Testis (tissue), 3 donors: ENCODE results near the gene PIWIL4. TPM values are rescaled to one million over a fixed set of nuclear protein-coding genes. Genes with fewer than 3 reads are reported as not detected.
"Not testable (repeated sequence)": the region's sequence is repeated elsewhere in the genome, so short reads cannot be mapped to it uniquely, and the experiment has no call there.

Experiments used
- DNase-seq: peaks from one replicate; pipeline ENCODE4 v3.0.0-alpha.2; 2019
- H3K27ac ChIP-seq, 2 donors: fragments of 200-600 bp; sonication (generic); one replicate each; pipeline ENCODE4 v1.5.1; 2019
- H3K27me3 ChIP-seq: fragments of 200-600 bp; sonication (generic); one replicate; pipeline ENCODE4 v1.5.1; 2019
- H3K36me3 ChIP-seq: fragments of 200-600 bp; sonication (generic); one replicate; pipeline ENCODE4 v1.5.1; 2017; ENCODE audit warnings: low read depth; ENCODE audit errors: missing control alignments
- H3K4me1 ChIP-seq: fragments of 200-600 bp; sonication (generic); one replicate; pipeline ENCODE4 v1.5.1; 2019
- H3K4me3 ChIP-seq, 2 donors: fragments of 200-600 bp; sonication (generic); one replicate each; pipeline ENCODE4 v1.5.1; 2017 to 2019
- H3K9me3 ChIP-seq: fragments of 200-600 bp; sonication (generic); one replicate; pipeline ENCODE4 v1.5.1; 2017
- POLR2A ChIP-seq: fragments of 450-650 bp; IDR thresholded peaks from one replicate; pipeline ENCODE4 v1.6.1; 2017; ENCODE audit warnings: antibody characterized with exemption, mild to moderate bottlenecking, moderate library complexity
- WGBS, 2 donors: methylation state at CpG; one replicate each; pipeline ENCODE4 v1.1.5; 2018; 5-methylcytosine and 5-hydroxymethylcytosine counted together
- intact Hi-C: fragments of 100-400 bp; cut with DNase I; formaldehyde crosslinking; loops from one replicate; pipeline ENCODE4 v1.15.1; 2023; ENCODE audit warnings: low total_unique reads
- polyA plus RNA-seq: library from polyadenylated mRNA; stranded (reverse); fragments of 350-450 nt; fragmentation: Illumina TruSeq; extraction: RNeasy Lipid Tissue Mini Kit (QIAGEN cat#74804); gene quantifications from one replicate; pipeline ENCODE4 v1.2.3, GENCODE V29; 2014; ENCODE audit warnings: low read depth, low replicate concordance; ENCODE audit not compliant: insufficient read depth
- total RNA-seq, 2 donors: library from RNA; depleted of rRNA; stranded (reverse); fragments of >200 nt; gene quantifications; one replicate each; pipeline ENCODE4 v1.2.3, GENCODE V29; 2016
- TF ChIP-seq, protein P1 (sequence below), 3 experiments: fragments of 450-650 bp in 2 of 3; fragments of 200-600 bp in 1 of 3; sonication (generic) in 1 of 3; IDR thresholded peaks; one replicate each; pipeline ENCODE4 v1.5.1; 2016 to 2019; ENCODE audit warnings: antibody characterized with exemption in 3 of 3, mild to moderate bottlenecking in 2 of 3, moderate library complexity in 1 of 3

PIWIL4 gene
- total and polyA plus RNA-seq, 3 donors from 2014 or later = 19.9 to 30.2 (median 23.0) TPM

DNA sequence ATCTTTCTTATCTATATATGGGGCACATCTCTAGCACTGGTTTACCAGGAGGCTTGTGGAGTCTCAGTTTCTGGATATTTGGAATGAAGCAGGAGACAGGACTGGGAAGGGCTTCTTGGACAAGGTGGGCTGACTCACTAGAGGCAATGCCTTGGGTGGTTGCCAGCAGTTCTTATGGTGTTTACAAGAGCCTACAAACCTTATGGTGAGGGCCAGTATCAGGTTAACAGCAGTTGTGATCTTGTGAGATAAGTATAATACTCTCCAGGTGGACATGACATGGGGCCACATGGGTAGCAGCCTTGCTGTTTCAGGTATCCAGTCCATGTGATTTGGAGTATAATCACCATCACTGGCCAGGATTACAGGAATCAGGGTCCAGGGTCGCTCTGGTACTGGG is 13.2 kb upstream of the PIWIL4 start:
- no peaks in the 10 kb centered on the region for H3K36me3 ChIP-seq
- no peak overlapping the region for H3K27ac ChIP-seq
- intact Hi-C loops = no loop called here
- no peak for DNase-seq
- TF ChIP-seq POLR2A = no peak
- TF ChIP-seq, protein P1, sequence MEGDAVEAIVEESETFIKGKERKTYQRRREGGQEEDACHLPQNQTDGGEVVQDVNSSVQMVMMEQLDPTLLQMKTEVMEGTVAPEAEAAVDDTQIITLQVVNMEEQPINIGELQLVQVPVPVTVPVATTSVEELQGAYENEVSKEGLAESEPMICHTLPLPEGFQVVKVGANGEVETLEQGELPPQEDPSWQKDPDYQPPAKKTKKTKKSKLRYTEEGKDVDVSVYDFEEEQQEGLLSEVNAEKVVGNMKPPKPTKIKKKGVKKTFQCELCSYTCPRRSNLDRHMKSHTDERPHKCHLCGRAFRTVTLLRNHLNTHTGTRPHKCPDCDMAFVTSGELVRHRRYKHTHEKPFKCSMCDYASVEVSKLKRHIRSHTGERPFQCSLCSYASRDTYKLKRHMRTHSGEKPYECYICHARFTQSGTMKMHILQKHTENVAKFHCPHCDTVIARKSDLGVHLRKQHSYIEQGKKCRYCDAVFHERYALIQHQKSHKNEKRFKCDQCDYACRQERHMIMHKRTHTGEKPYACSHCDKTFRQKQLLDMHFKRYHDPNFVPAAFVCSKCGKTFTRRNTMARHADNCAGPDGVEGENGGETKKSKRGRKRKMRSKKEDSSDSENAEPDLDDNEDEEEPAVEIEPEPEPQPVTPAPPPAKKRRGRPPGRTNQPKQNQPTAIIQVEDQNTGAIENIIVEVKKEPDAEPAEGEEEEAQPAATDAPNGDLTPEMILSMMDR (IDR thresholded peaks at IDR 0.05) = no peak
- no peaks in the 10 kb centered on the region for H3K9me3 ChIP-seq
- 33 to 35% methylated on average over 1 of the region's 1 CpG for WGBS, 2 donors
- no peak overlapping the region for H3K4me3 ChIP-seq
- no peaks in the 10 kb centered on the region for H3K4me1 ChIP-seq
- no peaks in the 10 kb centered on the region for H3K27me3 ChIP-seq

DNA sequence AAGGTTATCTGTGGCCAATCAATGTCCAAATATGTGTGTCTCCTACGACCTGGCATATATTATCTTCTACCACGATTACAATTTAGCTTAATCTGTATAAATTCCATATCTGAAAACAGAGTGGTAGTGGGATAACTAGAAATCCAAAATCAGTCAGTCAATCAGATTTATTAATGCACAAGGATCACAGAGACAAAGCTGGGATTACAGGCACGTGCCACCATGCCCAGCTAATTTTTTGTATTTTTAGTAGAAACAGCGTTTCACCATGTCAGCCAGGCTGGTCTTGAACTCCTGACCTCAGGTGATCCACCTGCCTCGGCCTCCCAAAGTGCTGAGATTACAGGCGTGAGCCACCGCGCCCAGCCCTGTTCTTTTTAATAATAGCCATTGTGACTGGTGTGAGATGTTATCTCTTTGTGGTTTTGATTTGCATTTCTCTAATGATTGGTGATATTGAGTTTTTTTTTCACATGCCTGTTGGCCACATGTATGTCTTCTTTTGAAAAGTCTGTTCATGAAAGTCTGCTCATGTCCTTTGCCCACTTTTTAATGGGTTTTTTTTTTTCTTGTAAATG is 11.3 kb upstream of the PIWIL4 start:
- 94% methylated on average over 8 of the region's 8 CpGs for WGBS, 2 donors
- H3K27ac ChIP-seq, DNase-seq, H3K36me3 ChIP-seq, H3K9me3 ChIP-seq, H3K4me1 ChIP-seq, H3K27me3 ChIP-seq, intact Hi-C loops, H3K4me3 ChIP-seq: not testable (repeated sequence)

DNA sequence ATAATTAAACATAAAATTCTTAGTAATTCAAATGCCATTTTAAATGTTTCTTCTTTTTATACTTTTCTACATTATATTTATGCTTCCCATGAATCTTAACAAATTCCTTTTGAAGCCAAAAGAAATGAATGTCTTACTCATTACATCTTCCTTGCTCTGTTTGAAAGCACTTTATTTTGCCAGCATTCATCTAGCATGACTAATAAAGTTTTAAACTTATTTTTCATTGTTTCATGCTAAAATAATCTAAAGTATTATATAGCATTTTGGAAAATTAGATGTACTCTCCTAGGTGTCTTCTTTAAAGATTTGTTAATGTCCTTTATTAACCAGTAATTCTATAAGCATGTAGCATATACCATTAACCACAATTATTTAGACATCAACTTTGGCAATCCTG is 9.7 kb upstream of the PIWIL4 start:
- no peak overlapping the region for H3K4me3 ChIP-seq
- H3K27ac ChIP-seq = no peak overlapping the region
- intact Hi-C loops = no loop called here
- H3K36me3 ChIP-seq = no peaks in the 10 kb centered on the region
- no peak for TF ChIP-seq POLR2A
- TF ChIP-seq, protein P1 (IDR thresholded peaks at IDR 0.05) = no peak
- H3K9me3 ChIP-seq = no peaks in the 10 kb centered on the region
- H3K4me1 ChIP-seq = no peaks in the 10 kb centered on the region
- no peaks in the 10 kb centered on the region for H3K27me3 ChIP-seq
- no peak for DNase-seq

DNA sequence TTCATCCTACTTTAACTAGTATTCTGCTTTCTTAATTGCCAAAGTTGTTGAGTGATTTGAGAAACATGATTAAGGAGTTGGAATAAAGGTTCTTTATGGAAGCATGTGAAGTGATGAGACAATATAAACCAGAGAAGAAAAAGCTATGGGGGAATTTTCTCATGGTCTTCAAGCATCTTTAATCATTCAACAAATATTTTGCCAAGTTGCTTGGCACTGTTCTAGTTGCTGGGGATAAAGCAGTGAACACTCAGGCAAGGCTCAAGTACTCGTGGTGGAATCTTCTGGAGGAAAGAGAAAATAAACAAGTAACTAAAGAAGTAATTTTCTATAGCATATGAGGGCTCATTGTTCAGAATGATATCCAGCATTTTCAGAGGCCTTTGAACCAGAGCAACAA is 9.2 kb upstream of the PIWIL4 start:
- H3K9me3 ChIP-seq = no peaks in the 10 kb centered on the region

DNA sequence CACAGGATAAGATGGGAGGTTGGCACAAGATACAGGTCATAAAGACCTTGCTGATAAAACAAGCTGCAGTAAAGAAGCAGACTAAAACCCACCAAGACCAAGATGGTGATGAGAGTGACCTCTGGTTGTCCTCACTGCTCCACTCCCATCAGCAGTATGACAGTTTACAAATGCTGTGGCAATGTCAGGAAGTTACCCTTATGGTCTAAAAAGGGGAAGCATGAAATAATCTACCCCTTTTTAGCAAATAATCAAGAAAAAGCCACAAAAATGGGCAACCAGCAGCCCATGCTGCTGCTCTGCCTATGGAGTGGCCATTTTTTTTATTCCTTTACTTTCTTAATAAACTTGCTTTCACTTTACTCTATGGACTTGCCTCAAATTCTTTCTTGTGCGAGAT is 8.7 kb upstream of the PIWIL4 start:
- no peak overlapping the region for H3K4me3 ChIP-seq
- TF ChIP-seq, protein P1 (IDR thresholded peaks at IDR 0.05) = no peak
- no peak for TF ChIP-seq POLR2A
- H3K9me3 ChIP-seq = no peaks in the 10 kb centered on the region
- no peak for DNase-seq
- H3K4me1 ChIP-seq = no peaks in the 10 kb centered on the region
- no peaks in the 10 kb centered on the region for H3K27me3 ChIP-seq
- no peaks in the 10 kb centered on the region for H3K36me3 ChIP-seq
- no peak overlapping the region for H3K27ac ChIP-seq
- intact Hi-C loops = no loop called here
- WGBS, 2 donors = 88 to 97% methylated on average over 1 of the region's 1 CpG

More for the DNA sequence above, 9.2 kb upstream of the PIWIL4 start:
- Histone ChIP-seq H3K4me3 (no peak overlapping the region), H3K27ac (no peak overlapping the region), H3K27me3 (no peaks in the 10 kb centered on the region), H3K4me1 (no peaks in the 10 kb centered on the region), H3K36me3 (no peaks in the 10 kb centered on the region)
- no peak for DNase-seq
- 50 to 84% methylated on average over 1 of the region's 1 CpG for WGBS, 2 donors
- intact Hi-C loops = no loop called here
- no peak for TF ChIP-seq POLR2A
- TF ChIP-seq, protein P1 (IDR thresholded peaks at IDR 0.05) = no peak
